GM21737 (cell line): Measurements from ENCODE around the gene NUPR1.
"Not testable (repeated sequence)": the region's sequence is repeated elsewhere in the genome, so short reads cannot be mapped to it uniquely, and the experiment has no call there.

Experiments used
- ATAC-seq: cut with Tn5 transposase; IDR thresholded peaks from one replicate; pipeline ENCODE4 v1.9.1; 2021; ENCODE audit warnings: mild to moderate bottlenecking, moderate library complexity; ENCODE audit not compliant: unreplicated experiment

The NUPR1 gene

DNA sequence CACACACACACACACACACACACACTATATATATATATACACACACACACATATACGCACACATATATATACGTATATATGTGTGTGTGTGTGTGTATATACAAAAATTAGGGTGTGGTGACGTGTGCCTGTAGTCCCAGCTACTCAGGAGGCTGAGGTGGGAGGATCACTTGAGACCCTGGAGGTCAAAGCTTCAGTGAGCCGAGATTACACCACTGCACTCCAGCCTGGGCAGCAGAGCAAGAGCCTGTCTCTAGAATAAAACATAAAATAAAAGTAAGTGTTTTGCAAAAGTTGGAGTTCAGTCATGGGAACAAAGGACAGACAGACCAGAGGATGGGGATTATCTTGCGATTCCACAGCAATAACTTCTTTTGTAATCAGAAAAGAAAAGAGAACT, 10.8 kb downstream of the NUPR1 start:
- no peak for ATAC-seq

DNA sequence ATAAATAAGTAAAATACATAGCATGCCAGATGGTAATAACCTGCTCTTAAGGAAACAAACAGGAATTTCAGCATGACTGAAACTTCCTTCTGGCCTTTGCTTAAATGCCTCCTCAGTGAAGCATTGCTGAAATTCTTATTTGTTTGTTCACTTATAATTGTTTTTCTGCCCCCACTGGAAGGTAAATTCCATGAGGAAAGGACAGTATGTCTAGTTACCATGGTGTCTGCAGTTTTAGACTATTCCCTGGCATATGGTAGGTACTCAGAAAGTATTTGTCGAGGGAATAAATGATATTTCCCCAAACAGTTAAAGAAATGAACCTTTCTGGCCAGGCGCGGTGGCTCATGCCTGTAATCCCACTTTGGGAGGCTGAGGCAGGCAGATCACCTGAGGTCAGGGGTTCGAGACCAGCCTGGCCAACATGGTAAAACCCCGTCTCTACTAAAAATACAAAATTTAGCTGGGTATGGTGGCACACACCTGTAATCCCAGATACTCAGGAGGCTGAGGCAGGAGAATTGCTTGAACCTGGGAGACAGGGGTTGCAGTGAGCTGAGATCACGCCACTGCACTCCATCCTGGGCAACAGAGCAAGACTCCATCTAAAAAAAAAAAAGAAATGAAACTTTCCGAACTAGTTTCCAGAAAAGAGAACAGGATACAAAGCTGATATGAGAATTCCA, 11.5 kb downstream of the NUPR1 start:
- not testable (repeated sequence) for ATAC-seq

DNA sequence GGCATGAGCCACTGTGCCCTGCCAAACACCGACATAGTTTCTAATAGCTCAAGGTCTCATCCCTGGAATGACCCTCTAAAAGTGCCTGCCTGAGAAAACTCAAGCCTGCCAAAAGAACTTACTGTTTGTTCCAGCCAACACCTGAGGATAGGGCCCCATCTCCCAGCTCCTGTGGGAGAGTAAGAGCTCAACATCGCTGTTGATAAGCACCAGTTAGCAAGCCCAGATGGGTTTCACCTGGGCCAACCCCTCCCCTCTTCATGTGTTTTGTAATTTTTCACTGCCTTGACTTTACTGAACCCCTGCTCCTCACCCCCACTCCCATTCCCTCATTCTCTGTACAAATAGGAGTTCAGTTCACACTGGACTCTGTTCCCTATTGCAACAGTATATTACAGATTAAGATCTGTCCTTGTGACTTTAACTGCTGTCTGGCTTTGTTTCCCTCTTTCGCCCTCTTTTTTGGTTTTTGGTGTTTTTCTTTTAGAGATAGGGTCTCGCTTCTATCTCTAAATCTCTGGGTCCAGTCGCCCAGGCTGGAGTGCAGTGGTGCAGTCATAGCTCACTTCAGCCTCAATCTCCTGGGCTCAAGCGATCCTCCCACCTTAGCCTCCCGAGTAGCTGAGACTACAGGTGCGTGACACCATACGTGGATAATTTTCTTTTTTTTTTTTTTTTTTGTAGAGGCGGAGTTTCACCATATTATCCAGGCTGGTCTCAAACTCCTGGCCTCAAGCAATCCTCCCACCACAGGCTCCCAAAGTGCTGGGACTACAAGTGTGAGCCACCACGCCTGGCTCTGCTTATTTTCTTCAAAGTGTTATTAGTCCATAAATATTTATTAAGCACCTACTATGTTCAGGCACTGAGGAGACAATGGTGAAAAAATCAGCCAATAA, 12.3 kb downstream of the NUPR1 start:
- ATAC-seq = no peak

DNA sequence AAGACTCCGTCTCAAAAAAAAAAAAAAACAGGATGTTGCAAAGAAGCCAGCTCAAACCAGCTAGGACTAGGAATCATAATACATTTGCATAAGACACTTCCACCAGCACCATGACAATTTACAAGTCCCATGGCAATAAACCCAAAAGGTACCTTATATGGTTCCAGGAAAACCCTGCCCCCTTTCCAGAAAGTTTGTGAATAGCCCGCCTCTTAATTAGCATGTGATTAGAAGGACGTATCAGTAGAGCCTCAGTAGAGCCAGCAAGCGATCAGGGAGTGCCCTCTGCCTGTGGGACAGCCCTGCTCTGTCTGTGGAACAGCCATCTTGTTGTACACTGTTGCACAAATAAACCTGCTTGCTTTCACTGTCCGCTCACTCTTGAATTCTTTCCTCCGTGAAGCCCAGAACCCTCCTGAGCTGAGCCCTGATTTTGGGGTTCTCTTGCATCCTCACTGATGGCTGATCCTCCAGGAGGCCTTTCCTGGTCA, 14.0 kb downstream of the NUPR1 start:
- no peak for ATAC-seq

DNA sequence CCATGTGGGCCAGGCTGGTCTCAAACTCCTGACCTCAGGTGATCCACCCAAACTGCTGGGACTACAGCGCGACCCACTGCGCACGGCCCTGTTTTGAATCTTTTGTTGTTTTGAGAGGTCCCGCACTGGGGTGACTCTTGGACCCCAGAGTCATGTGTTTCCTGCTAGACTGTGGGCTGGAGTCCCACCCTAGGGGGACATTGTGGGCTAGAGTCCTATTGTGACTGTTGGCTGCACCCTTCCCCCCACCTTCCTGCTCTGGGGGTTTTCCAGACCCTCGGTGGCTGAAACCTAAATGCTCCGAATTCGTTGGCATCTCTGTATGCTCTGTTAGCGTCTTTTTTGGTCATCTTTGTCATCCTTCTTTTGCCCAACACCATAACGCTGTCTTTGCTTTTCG, 16.0 kb downstream of the NUPR1 start:
- no peak for ATAC-seq

DNA sequence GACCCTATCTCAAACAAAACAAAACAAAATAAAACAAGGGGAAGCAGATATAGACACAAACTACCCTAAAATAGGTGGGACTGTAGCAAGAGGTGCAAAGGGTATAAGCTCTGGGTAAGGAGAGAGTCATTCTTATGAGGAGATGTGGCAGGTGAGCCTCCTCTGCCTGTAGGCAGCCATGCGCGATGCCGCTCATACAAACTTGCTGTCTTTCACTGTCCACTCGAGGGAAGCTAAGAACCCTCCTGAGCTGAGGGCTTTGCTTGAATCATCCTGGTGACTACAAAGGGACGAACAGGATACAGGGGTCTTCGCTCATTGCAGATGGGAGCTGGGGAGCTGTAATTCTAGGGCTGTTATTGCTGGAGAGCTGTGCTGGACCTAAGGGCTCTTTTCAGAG, 17.3 kb downstream of the NUPR1 start:
- ATAC-seq = no peak

DNA sequence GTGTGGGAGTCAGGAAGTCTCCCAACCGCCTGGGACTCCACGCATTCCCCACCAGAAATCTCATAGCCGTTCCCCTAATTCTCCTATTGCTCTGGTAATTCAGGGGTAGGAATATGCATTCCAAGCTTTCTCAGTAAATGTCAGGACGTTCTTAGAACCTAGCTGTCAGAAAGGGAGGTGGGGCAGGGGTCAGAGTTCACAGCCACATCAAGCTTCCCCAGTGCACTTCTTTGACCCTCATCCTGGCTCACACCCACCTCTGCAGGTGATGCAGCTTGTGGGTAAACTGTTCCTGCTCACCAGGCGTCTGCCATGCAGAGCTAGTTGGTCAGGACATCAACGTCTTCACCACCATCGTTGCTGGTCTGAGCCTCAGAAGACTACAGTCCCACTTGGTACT, 18.1 kb downstream of the NUPR1 start:
- no peak for ATAC-seq

DNA sequence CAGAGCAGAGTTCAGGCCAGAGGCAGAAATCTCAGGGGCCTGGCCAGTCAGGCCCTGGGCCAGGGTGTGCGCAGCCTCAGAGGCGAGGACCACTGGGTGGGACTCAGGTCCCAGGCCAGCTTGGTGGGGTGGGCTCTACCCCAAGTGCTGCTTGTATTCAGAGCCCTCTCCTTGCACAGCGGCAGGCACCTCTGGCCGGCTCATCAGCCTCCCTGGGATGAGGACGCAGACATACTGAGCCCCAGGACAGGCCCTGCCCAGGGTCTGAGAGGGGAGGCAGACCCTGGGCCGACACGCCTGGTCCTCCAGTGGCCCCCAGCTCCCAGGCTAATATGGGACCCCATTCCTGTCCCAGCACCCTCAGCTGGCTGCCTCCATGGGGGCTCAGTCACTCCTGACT, 24.5 kb downstream of the NUPR1 start:
- no peak for ATAC-seq

DNA sequence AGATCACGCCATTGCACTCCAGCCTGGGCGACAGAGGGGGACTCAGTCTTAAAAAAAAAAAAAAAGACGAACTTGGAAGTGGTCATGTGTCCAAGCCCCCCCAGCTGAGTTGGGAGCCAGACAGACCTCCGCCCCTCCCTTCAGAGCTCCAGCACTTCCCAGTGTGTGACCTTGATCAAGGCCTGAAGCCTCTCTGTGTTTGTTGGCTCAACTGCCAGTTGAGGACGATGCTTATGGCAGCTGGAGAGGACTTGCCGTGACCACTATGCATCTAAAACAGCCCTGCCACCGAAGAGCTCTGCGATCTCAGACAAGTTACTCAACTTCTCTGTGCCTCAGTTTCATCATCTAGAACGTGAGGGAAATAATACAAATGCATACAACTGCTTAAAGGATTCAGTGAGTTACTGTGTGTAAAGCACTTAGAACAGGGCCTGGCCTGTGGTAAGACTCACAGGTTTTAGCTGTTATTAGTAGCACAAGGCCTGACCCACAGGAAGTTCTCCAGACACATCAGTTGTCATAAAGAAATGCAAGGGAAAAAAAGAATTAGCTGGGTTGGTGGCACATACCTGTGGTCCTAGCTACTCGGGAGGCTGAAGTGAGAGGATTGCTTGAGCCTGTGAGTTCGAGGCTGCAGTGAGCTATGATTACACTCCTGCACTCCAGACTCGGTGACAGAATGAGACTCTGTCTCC, 25.1 kb downstream of the NUPR1 start:
- ATAC-seq = no peak

DNA sequence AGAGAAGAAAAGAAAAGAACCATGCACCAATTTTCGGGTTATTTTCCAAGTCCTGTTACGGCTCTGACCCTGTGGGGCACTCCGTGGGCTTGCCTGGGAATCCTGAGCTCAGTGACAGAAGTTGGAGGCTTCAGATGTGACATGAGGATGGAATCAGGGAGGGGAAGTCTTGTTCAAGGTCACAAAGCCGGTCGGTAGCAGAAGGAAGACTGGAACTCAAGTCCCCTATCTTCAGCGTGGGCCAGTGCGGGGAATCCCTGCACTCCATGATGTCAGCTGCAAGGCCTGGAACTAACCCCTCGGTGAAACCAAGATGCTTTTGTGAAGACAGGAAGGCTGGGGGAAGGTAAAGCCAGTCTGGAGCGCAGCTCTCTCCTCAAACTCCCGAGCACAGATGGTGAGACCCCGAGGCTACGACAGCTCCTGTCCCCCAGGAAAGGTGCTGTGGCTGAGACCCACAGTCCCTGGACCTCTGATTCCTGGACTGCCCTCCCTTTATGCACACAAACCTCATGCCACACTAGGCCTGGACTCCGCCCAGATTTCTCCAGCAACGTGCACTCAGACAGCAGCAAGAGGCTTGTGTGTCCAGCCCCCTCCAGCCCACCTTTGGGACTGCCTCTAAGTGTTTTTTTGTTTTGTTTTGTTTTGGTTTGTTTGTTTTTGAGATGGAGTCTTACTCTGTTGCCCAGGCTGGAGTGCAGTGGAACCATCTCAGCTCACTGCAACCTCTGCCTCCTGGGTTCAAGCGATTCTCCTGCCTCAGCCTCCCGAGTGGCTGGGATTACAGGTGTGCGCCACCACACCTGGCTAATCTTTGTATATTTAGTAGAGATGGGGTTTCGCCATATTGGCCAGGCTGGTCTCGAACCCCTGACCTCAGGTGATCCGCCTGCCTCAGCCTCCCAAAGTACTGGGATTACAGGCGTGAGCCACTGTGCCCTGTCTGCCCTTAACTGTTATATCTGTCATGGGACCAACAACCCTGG, 26.7 kb downstream of the NUPR1 start:
- ATAC-seq = no peak

DNA sequence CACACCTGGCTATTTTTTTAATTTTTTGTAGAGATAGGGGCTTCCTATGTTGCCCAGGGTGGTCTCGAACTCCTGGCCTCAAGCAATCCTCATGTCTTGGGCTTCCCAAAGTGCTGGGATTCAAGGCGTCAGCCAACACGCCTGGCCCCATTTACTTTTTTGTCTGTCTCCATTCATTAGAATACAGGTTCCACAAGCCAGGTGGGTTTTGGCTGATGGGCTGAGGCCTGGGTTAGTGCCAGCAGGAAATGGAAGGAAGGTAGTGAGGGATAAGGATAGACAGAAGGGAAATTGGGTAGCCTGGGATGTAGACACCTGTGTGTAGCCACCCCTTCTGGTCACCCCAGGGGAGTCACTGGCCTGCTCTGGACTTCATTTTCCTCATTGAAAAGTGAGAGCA, 27.7 kb downstream of the NUPR1 start:
- ATAC-seq = no peak

DNA sequence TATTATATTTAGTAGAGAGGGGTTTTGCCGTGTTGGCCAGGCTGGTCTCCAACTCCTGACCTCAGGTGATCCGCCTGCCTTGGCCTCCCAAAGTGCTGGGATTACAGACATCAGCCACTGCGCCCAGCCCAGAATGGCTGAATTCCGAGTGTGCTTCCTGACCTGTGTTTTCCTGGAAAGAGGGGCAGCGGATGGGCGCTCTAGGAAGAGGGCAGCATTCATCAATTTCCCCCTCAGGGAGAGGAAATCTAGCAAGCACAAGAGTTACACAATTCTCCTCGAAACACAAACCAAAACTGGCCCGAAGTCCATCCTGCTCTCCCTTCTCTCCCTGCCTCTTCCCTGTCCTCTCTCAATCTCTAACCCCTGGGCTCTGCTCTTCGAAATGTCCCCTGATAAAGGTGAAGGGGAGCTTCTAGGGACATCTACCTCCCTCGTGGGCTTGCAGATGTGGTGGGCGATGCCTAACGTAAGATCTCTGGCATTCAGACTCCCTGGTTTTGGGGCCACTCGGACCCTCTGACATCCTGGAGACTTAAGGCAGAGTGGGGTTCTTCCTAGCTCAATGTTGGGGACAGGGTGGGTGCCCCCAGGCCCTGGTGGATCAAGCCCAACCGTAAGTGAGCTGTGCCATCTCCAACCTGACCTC, 33.2 kb downstream of the NUPR1 start:
- no peak for ATAC-seq

DNA sequence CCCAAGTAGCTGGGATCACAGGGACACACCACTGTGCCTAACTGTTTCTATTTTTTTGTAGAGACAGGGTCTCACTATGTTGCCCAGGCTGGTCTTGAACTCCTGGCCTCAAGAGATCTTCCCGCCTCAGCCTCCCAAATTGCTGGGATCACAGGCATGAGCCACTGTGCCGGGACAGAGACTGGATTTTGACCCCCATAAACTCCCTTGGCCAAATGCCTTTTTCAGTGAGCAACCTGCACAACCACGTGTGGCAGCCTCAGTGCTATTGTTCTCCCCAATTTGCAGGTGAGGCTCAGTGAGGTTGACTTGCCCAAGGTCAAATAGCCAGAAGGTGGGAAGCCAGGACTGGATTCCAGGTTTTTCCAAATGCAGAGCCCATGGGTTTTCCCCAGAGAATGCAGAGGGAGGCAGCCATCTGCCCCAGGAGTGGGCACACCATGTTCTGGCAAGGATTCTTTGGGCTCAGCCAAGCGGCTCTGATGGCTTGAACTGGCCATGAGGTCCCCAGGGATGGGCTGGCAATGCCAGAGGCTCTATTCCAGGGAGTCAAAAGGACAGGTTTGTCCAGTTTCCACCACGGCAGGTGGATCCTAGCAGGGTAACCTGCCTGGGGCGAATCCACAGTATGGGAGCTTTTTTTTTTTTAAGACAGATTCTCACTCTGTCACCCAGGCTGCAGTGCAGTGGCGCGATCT, 33.9 kb downstream of the NUPR1 start:
- ATAC-seq = no peak

DNA sequence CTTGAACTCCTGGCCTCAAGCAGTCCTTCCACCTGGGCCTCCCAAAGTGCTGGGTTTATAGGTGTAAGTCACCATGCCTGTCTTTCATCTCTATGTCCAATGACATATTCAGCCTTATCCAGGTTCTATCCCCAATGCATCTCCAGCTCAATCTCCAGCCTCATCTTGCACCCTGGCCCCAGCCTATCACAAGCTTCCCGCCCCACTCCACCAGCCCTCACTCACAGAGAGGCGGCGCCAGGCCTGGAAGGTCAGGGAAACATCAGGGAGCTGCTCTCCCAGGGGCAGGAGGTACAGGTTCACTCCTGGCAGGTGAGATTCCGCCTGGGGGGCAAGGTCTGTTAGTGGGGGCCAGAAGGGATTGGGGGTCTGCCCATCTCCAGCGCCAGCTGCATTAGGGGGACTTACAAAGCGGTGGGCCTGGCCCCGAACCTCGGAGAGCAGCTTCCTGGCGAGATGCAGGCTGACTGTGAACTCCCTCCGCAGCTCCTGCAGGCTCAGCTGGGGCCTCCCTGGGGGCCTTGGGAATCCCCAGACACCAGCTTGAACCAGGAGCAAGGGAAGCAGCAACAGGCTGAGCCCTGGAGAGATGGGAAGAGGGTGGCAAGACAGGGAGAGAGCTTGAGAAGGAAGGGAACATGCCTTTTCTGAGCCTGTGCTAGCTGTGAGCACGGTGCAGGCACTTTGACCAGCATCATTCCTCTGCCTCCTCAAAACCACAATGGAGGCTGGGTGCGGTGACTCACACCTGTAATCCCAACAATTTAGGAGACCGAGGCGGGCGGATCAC, 35.1 kb downstream of the NUPR1 start:
- ATAC-seq = no peak

DNA sequence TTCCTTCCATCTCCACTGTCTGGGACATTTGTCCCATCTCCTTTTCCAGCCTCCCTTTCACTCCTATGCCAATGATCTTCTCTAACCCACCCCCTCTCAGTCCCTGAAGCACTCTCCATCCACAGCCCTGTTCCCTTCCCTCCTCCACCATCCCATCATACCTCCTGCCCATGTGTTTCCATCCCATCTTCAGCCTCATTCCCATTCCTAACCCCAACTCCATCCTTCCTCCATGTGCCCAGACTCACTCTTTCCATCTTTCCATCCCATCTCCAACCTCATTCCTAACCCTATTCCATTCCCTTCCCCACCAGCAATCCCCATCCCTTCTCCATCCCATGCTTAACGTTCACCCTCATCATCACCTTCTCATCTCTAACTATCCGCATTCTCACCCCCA, 36.5 kb downstream of the NUPR1 start:
- ATAC-seq = no peak

DNA sequence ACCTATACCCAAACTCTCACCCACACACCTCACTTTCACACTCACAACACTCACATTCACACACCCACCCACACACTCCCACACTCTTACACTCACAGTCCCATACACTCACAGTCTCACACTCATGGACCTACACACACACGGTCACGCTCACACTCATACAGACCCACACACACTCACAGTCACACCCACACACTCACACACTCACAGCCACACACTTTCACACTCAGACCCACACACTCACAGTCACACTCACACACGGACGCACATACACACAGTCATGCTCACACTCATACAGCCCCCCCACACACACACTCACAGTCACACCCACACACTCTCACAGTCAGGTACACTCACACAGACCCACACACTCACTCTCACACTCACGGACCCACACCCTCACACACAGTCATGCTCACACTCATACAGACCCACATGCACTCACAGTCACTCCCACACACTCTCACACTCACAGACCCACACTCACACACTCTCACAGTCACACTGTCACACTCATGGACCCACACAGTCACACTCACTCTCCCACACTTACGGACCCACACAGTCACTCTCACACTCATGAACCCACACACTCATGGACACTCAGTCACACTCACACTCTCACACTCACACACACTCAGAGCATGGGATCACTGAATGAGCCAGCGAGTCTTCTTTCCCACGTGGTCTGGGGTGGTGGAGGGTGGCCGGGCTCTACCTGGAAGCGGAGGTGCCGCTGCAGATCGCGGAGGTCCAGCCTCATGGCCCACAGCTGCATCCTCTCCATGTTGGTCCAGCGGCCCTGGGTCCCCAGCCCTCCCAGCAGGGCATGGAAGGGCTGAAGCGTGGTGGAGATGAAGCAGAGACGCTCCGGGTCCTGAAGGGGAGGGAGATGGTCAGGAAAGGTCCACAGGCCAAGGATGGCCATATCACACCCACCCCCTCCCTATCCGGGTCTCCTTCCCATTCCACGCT, 37.2 kb downstream of the NUPR1 start:
- ATAC-seq = no peak

DNA sequence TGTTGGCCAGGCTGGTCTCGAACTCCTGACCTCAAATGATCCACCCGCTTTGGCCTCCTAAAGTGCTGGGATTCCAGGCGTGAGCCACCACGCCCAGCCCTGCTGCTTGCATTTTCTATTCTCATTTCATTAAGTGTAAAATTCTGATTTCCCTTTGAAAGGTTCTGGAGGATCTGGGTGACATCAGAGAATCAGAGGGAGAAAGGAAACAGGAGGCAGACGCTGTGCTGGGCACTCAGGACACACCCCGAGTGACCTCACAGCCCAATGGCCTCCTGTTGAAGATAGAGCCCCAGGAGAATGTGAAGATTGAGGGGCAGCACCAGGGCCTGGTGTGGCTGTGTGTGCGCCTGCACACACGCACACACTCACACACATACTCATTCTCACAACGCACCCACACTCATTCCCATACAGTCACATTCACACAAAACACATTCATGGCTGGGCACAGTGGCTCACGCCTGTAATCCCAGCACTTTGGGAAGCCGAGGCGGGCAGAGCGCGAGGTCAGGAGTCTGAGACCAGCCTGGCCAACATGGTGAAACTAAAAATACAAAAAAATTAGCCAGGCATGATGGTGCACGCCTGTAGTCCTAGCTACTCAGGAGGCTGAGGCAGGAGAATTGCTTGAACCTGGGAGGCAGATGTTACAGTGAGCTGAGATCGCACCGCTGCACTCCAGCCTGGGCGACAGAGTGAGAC, 38.1 kb downstream of the NUPR1 start:
- ATAC-seq = not testable (repeated sequence)
